ENCODE measurements around the gene SFT2D2. TPM values are rescaled to one million over a fixed set of nuclear protein-coding genes. Genes with fewer than 3 reads are reported as not detected.
A peak's percentile ranks its signal among the peaks of the same experiment; 100 is the strongest.
"Not testable (repeated sequence)": the region's sequence is repeated elsewhere in the genome, so short reads cannot be mapped to it uniquely, and the experiment has no call there.

SFT2D2 gene
- total RNA-seq (2014; rRNA removed; shearing (Covaris generic)), result 38.7 and 39.3 TPM in 2 replicates
- polyA plus RNA-seq (2014; cell fraction: nucleus; rRNA removed), result 19.7 and 29.4 TPM in 2 replicates

- peak; percentile 77 for DNase-seq (ENCODE audit: extremely low read depth, low read depth)
Observed at GRCh38 chr1:168225476-168226190, at the start of gene SFT2D2. TSS of gene SFT2D2 (plus strand) at chr1:168226004. CDS start at chr1:168226080, 76 bp downstream.

- no peak for DNase-seq (ENCODE audit: extremely low read depth, low read depth)
Observed at GRCh38 chr1:168178227-168178637, 47.6 kb upstream of the SFT2D2 start.

- DNase-seq (ENCODE audit: extremely low read depth, low read depth), result peak; percentile 100
Observed at GRCh38 chr1:168178638-168179437, 47.0 kb upstream of the SFT2D2 start, which contains the start of gene TIPRL. TSS of gene TIPRL (plus strand) at chr1:168178962. CDS start at chr1:168179078, 116 bp downstream.

- peak; percentile 9 for DNase-seq (ENCODE audit: extremely low read depth, low read depth)
Observed at GRCh38 chr1:168179438-168180147, 46.2 kb upstream of the SFT2D2 start.

GRCh38 chr1:168180148-168180524 lies 45.7 kb upstream of the SFT2D2 start:
- no peak for DNase-seq (ENCODE audit: extremely low read depth, low read depth)

- not testable (repeated sequence) for DNase-seq (ENCODE audit: extremely low read depth, low read depth)
Observed at GRCh38 chr1:168181063-168181720, 44.6 kb upstream of the SFT2D2 start.

- no peak for DNase-seq (ENCODE audit: extremely low read depth, low read depth)
Observed at GRCh38 chr1:168187177-168187576, 38.6 kb upstream of the SFT2D2 start.

- DNase-seq (ENCODE audit: extremely low read depth, low read depth), result no peak
Observed at GRCh38 chr1:168190403-168190802, 35.4 kb upstream of the SFT2D2 start.

- DNase-seq (ENCODE audit: extremely low read depth, low read depth), result no peak
Observed at GRCh38 chr1:168195199-168196135, 30.3 kb upstream of the SFT2D2 start.

- DNase-seq (ENCODE audit: extremely low read depth, low read depth), result no peak
Observed at GRCh38 chr1:168199056-168199455, 26.7 kb upstream of the SFT2D2 start.

- no peak for DNase-seq (ENCODE audit: extremely low read depth, low read depth)
Observed at GRCh38 chr1:168202941-168203654, 22.7 kb upstream of the SFT2D2 start.

- no peak for DNase-seq (ENCODE audit: extremely low read depth, low read depth)
Observed at GRCh38 chr1:168206111-168206510, 19.7 kb upstream of the SFT2D2 start.

- not testable (repeated sequence) for DNase-seq (ENCODE audit: extremely low read depth, low read depth)
Observed at GRCh38 chr1:168207673-168208072, 18.1 kb upstream of the SFT2D2 start.

GRCh38 chr1:168210312-168210711 lies 15.5 kb upstream of the SFT2D2 start:
- DNase-seq (ENCODE audit: extremely low read depth, low read depth), result no peak

GRCh38 chr1:168213349-168213748 lies 12.5 kb upstream of the SFT2D2 start:
- DNase-seq (ENCODE audit: extremely low read depth, low read depth), result no peak

- no peak for DNase-seq (ENCODE audit: extremely low read depth, low read depth)
Observed at GRCh38 chr1:168216171-168216570, 9.6 kb upstream of the SFT2D2 start.

- no peak for DNase-seq (ENCODE audit: extremely low read depth, low read depth)
Observed at GRCh38 chr1:168217664-168218063, 8.1 kb upstream of the SFT2D2 start.

- DNase-seq (ENCODE audit: extremely low read depth, low read depth), result no peak
Observed at GRCh38 chr1:168218658-168219057, 7.1 kb upstream of the SFT2D2 start.

- DNase-seq (ENCODE audit: extremely low read depth, low read depth), result no peak
Observed at GRCh38 chr1:168220470-168220871, 5.3 kb upstream of the SFT2D2 start.

All from NCI-H460 (cell line).